ENCODE measurements around the gene ACSS1.

GRCh38 chr20:25050082-25050481 is 7.9 kb downstream of the ACSS1 start:
- TF ChIP-seq ATF3 (CRISPR knock-in tag; conservative IDR thresholded peaks at IDR 0.05) (no peak), ZNF317 (CRISPR knock-in tag; IDR thresholded peaks at IDR 0.05; ENCODE audit: borderline replicate concordance, low read depth) (no peak), JAZF1 (CRISPR knock-in tag; IDR thresholded peaks at IDR 0.05) (no peak), CREB1 (CRISPR knock-in tag; IDR thresholded peaks at IDR 0.05) (no peak), ZNF121 (CRISPR knock-in tag; IDR thresholded peaks at IDR 0.05) (no peak), SMAD4 (CRISPR knock-in tag; IDR thresholded peaks at IDR 0.05) (no peak)
- TF ChIP-seq, protein P1, sequence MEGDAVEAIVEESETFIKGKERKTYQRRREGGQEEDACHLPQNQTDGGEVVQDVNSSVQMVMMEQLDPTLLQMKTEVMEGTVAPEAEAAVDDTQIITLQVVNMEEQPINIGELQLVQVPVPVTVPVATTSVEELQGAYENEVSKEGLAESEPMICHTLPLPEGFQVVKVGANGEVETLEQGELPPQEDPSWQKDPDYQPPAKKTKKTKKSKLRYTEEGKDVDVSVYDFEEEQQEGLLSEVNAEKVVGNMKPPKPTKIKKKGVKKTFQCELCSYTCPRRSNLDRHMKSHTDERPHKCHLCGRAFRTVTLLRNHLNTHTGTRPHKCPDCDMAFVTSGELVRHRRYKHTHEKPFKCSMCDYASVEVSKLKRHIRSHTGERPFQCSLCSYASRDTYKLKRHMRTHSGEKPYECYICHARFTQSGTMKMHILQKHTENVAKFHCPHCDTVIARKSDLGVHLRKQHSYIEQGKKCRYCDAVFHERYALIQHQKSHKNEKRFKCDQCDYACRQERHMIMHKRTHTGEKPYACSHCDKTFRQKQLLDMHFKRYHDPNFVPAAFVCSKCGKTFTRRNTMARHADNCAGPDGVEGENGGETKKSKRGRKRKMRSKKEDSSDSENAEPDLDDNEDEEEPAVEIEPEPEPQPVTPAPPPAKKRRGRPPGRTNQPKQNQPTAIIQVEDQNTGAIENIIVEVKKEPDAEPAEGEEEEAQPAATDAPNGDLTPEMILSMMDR (IDR thresholded peaks at IDR 0.05): no peak
- TF ChIP-seq, protein P2, sequence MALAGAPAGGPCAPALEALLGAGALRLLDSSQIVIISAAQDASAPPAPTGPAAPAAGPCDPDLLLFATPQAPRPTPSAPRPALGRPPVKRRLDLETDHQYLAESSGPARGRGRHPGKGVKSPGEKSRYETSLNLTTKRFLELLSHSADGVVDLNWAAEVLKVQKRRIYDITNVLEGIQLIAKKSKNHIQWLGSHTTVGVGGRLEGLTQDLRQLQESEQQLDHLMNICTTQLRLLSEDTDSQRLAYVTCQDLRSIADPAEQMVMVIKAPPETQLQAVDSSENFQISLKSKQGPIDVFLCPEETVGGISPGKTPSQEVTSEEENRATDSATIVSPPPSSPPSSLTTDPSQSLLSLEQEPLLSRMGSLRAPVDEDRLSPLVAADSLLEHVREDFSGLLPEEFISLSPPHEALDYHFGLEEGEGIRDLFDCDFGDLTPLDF (CRISPR knock-in tag; IDR thresholded peaks at IDR 0.05): no peak

Measured in WTC11 (cell line).